Measurements from ENCODE around the gene ZPLD1. TPM values are rescaled to one million over a fixed set of nuclear protein-coding genes. Genes with fewer than 3 reads are reported as not detected.

Gene ZPLD1
- total RNA-seq, 1 experiment from 2014 or later = 0.17 TPM

DNA sequence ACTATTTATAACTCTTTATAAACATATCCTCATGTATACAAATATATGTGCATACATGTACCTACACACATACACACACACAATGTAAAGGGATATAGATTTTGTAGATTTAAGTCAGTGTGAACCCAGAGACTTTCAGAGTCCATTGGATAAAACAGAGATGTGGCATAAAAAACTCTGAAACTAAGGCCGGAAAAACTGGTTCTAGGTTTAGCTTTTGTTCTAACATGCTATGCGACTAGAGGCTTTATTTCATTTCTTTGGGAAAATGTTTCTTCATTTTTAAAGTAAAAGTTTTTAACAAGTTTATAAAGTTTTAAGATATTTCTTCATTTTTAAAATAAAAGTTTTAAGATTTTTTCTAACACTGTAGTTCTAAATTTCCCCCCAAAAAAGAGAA is 36.7 kb downstream of the ZPLD1 start:
- Histone ChIP-seq H3K27ac (ENCODE audit: low read depth, low read length, poor library complexity, severe bottlenecking) (no peak overlapping the region), H3K27me3 (replicated peaks; ENCODE audit: insufficient read depth, low read depth, low read length, poor library complexity) (no peaks in the 10 kb centered on the region), H3K4me3 (ENCODE audit: low read depth, low read length, poor library complexity, severe bottlenecking) (no peak overlapping the region), H3K4me1 (ENCODE audit: insufficient read depth, low read length, poor library complexity, severe bottlenecking) (no peaks in the 10 kb centered on the region), H3K9me3 (ENCODE audit: low read depth, low read length, poor library complexity, severe bottlenecking) (no peaks in the 10 kb centered on the region), H3K36me3 (ENCODE audit: insufficient read depth, low read length, poor library complexity, severe bottlenecking) (no peaks in the 10 kb centered on the region)
- ChIA-PET CTCF (interaction anchor here (0.6 to 1.0 kb wide), 3 partner anchors 54 to 236 kb away, joined by 3 to 5 read pairs (median 3); no protein-coding TSS in a partner anchor), POLR2A (ENCODE audit: low non-redundant PET) (no interaction called here)
- no peak for DNase-seq (ENCODE audit: low spot score)
- BruUV-seq (replicated peaks) = no TSS peak
- TF ChIP-seq CTCF (conservative IDR thresholded peaks at IDR 0.05; ENCODE audit: low read depth, low read length) = no peak
- TF ChIP-seq EZH2 (IDR thresholded peaks at IDR 0.05; ENCODE audit: borderline replicate concordance, low read depth, low read length, poor library complexity, severe bottlenecking) = no peak
- intact Hi-C loops (cut with micrococcal nuclease; ENCODE audit: unreplicated experiment) = no loop called here

GRCh38 chr3:102473648-102474047 is 38.8 kb downstream of the ZPLD1 start:
- H3K4me1 ChIP-seq (ENCODE audit: insufficient read depth, low read length, poor library complexity, severe bottlenecking) = no peaks in the 10 kb centered on the region
- intact Hi-C loops (cut with micrococcal nuclease; ENCODE audit: unreplicated experiment) = no loop called here
- H3K9me3 ChIP-seq (ENCODE audit: low read depth, low read length, poor library complexity, severe bottlenecking) = no peaks in the 10 kb centered on the region
- BruUV-seq (replicated peaks) = no TSS peak
- DNase-seq (ENCODE audit: low spot score) = no peak
- H3K27ac ChIP-seq (ENCODE audit: low read depth, low read length, poor library complexity, severe bottlenecking) = no peak overlapping the region
- H3K36me3 ChIP-seq (ENCODE audit: insufficient read depth, low read length, poor library complexity, severe bottlenecking) = no peaks in the 10 kb centered on the region
- ChIA-PET CTCF (interaction anchor here (1.0 kb wide), 1 partner anchor 244 kb away, joined by 3 read pairs; no protein-coding TSS in a partner anchor), POLR2A (ENCODE audit: low non-redundant PET) (no interaction called here)
- no peak for TF ChIP-seq CTCF (conservative IDR thresholded peaks at IDR 0.05; ENCODE audit: low read depth, low read length)
- TF ChIP-seq EZH2 (IDR thresholded peaks at IDR 0.05; ENCODE audit: borderline replicate concordance, low read depth, low read length, poor library complexity, severe bottlenecking) = no peak
- H3K27me3 ChIP-seq (replicated peaks; ENCODE audit: insufficient read depth, low read depth, low read length, poor library complexity) = no peaks in the 10 kb centered on the region
- no peak overlapping the region for H3K4me3 ChIP-seq (ENCODE audit: low read depth, low read length, poor library complexity, severe bottlenecking)

DNA sequence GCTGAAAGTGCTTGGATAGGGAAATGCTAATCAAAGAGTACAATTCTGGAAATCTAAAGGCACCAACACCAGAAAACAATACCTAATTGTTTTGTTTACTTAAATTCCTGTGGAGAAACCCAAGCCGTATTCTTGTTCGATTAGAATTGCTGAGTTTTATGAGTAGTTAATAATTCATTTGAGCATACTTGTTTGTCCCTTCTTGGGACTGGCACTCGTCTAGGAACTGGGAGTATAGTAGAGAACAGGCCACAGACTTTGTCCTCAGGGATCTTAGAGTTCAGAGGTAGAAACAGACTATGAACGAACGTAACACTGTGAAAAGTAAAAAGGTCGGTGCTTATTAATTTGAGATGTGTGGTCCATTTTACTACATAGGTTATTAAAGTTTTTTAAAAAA is 39.4 kb downstream of the ZPLD1 start:
- Histone ChIP-seq H3K27me3 (replicated peaks; ENCODE audit: insufficient read depth, low read depth, low read length, poor library complexity) (no peaks in the 10 kb centered on the region), H3K4me1 (ENCODE audit: insufficient read depth, low read length, poor library complexity, severe bottlenecking) (no peaks in the 10 kb centered on the region), H3K4me3 (ENCODE audit: low read depth, low read length, poor library complexity, severe bottlenecking) (no peak overlapping the region), H3K9me3 (ENCODE audit: low read depth, low read length, poor library complexity, severe bottlenecking) (no peaks in the 10 kb centered on the region), H3K36me3 (ENCODE audit: insufficient read depth, low read length, poor library complexity, severe bottlenecking) (no peaks in the 10 kb centered on the region), H3K27ac (ENCODE audit: low read depth, low read length, poor library complexity, severe bottlenecking) (no peak overlapping the region)
- POLR2A ChIA-PET (ENCODE audit: low non-redundant PET) = no interaction called here
- TF ChIP-seq CTCF (conservative IDR thresholded peaks at IDR 0.05; ENCODE audit: low read depth, low read length) = no peak
- no peak for TF ChIP-seq EZH2 (IDR thresholded peaks at IDR 0.05; ENCODE audit: borderline replicate concordance, low read depth, low read length, poor library complexity, severe bottlenecking)
- intact Hi-C loops (cut with micrococcal nuclease; ENCODE audit: unreplicated experiment) = no loop called here
- CTCF ChIA-PET = no interaction called here
- no peak for DNase-seq (ENCODE audit: low spot score)
- BruUV-seq (replicated peaks) = no TSS peak

All from A673 (cell line).